SK-N-MC (cell line): Measurements from ENCODE around the gene FIBIN.

Experiments used
- EZH2 ChIP-seq: fragments of 200-600 bp; sonication (generic); IDR thresholded peaks from one replicate; pipeline ENCODE4 v1.6.1; 2017; ENCODE audit warnings: antibody characterized with exemption
- POLR2AphosphoS5 ChIP-seq: IDR thresholded peaks from 2 replicates; pipeline ENCODE4 v1.6.1; 2012; ENCODE audit warnings: mild to moderate bottlenecking, low read depth, low read length, borderline replicate concordance

DNA sequence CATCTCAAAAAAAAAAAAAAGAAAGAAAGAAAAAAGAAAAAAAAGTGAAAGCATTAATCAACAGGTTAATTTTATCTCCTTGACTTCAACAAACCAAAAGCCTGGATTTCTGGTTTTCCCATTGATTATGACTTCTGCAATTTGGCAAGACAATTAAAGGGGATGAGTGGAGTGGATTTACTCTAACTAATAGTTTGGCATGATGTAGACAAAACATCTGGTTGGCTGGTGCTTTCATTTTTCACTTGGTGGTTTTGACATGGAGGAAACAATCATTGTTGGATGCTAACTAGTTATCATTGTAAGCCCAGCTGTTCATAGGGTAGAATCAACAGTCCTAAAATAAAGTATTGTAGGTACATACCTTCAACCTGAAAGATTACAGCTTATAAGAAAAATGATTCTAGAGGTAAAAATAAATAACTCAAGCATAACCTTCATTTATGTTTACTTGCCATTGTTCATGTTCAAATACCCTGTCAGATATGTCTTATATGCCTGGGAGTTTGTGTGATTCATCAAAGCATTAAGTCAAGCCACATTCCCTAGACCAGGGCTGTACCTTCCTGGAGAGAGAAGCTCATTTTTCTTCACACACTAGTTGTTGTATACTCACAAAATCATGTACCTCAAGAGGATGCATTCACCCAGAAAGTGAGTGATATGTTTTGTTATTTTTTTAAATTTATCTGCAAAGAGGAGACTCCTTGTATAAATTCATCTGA is 15.1 kb downstream of the FIBIN start:
- no peak for TF ChIP-seq POLR2AphosphoS5
- TF ChIP-seq EZH2 = no peak
